ENCODE measurements around the gene CAMTA1.
"Not testable (repeated sequence)": the region's sequence is repeated elsewhere in the genome, so short reads cannot be mapped to it uniquely, and the experiment has no call there.

Gene CAMTA1

GRCh38 chr1:6809461-6809860 is 24.2 kb downstream of the CAMTA1 start:
- DNase-seq (ENCODE audit: low spot score): no peak

GRCh38 chr1:6810146-6810734 is 25.0 kb downstream of the CAMTA1 start:
- not testable (repeated sequence) for DNase-seq (ENCODE audit: low spot score)

GRCh38 chr1:6811583-6811982 is 26.3 kb downstream of the CAMTA1 start:
- DNase-seq (ENCODE audit: low spot score): no peak

- DNase-seq (ENCODE audit: low spot score): no peak
These were observed 27.9 kb downstream of the CAMTA1 start for GRCh38 chr1:6813165-6813564.

GRCh38 chr1:6815726-6816125 is 30.5 kb downstream of the CAMTA1 start:
- no peak for DNase-seq (ENCODE audit: low spot score)

GRCh38 chr1:6819246-6820040 is 34.2 kb downstream of the CAMTA1 start:
- DNase-seq (ENCODE audit: low spot score): no peak

GRCh38 chr1:6820899-6821298 is 35.6 kb downstream of the CAMTA1 start:
- DNase-seq (ENCODE audit: low spot score): no peak

GRCh38 chr1:6822530-6823359 is 37.5 kb downstream of the CAMTA1 start:
- no peak for DNase-seq (ENCODE audit: low spot score)

- no peak for DNase-seq (ENCODE audit: low spot score)
These were observed 38.5 kb downstream of the CAMTA1 start for GRCh38 chr1:6823793-6824192.

- no peak for DNase-seq (ENCODE audit: low spot score)
These were observed 39.6 kb downstream of the CAMTA1 start for GRCh38 chr1:6824665-6825368.

- no peak for DNase-seq (ENCODE audit: low spot score)
These were observed 40.6 kb downstream of the CAMTA1 start for GRCh38 chr1:6825828-6826227.

- no peak for DNase-seq (ENCODE audit: low spot score)
These were observed 41.8 kb downstream of the CAMTA1 start for GRCh38 chr1:6827079-6827478.

- DNase-seq (ENCODE audit: low spot score): no peak
These were observed 42.4 kb downstream of the CAMTA1 start for GRCh38 chr1:6827630-6828165.

GRCh38 chr1:6831366-6831765 is 46.1 kb downstream of the CAMTA1 start:
- no peak for DNase-seq (ENCODE audit: low spot score)

- DNase-seq (ENCODE audit: low spot score): not testable (repeated sequence)
These were observed 46.8 kb downstream of the CAMTA1 start for GRCh38 chr1:6832006-6832405.

- no peak for DNase-seq (ENCODE audit: low spot score)
These were observed 47.4 kb downstream of the CAMTA1 start for GRCh38 chr1:6832531-6833188.

- no peak for DNase-seq (ENCODE audit: low spot score)
These were observed 48.5 kb downstream of the CAMTA1 start for GRCh38 chr1:6833804-6834203.

- no peak for DNase-seq (ENCODE audit: low spot score)
These were observed 49.1 kb downstream of the CAMTA1 start for GRCh38 chr1:6834366-6834765.

- no peak for DNase-seq (ENCODE audit: low spot score)
These were observed 49.9 kb downstream of the CAMTA1 start for GRCh38 chr1:6835139-6835538.

GRCh38 chr1:6842301-6842700 is 57.0 kb downstream of the CAMTA1 start:
- DNase-seq (ENCODE audit: low spot score): no peak

- DNase-seq (ENCODE audit: low spot score): not testable (repeated sequence)
These were observed 60.5 kb downstream of the CAMTA1 start for GRCh38 chr1:6845786-6846185.

All from RKO (cell line).